PFSK-1 (cell line): Measurements from ENCODE around the gene TRA2B.

Experiments
- POLR2AphosphoS5 ChIP-seq: IDR thresholded peaks from 2 replicates; pipeline ENCODE4 v1.6.1; 2012; ENCODE audit warnings: low read depth, mild to moderate bottlenecking, control low read depth, low read length, moderate library complexity
- TAF1 ChIP-seq: IDR thresholded peaks from 2 replicates; pipeline ENCODE4 v1.6.1; 2012; ENCODE audit warnings: low read length, control low read depth, borderline replicate concordance; ENCODE audit not compliant: insufficient read depth
- TF ChIP-seq, protein P1 (sequence below), 2 experiments: IDR thresholded peaks; 2 replicates each; pipeline versions ENCODE4 v1.6.1 to v1.8.0; 2011 to 2012; ENCODE audit warnings: low read depth in 2 of 2, low read length in 2 of 2, control low read depth in 1 of 2, inconsistent platforms in 1 of 2, mild to moderate bottlenecking in 1 of 2, moderate library complexity in 1 of 2; ENCODE audit not compliant: insufficient read depth in 1 of 2

DNA sequence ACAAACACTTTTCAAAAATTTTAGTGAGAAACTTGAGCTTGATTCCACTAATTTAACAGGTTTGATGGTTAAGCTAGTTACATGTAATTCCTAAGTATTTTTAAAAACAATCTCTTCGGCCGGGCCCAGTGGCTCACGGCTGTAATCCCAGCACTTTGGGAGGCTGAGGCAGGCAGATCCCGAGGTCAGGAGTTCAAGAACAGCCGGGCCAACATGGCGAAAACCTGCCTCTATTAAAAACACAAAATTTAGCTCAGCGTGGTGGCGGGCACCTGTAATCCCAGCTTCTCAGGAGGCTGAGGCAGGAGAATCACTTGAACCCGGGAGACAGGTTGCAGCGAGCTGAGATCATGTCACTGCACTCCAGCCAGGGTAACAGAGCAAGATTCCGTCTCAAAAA lies 25.3 kb downstream of the TRA2B start:
- TF ChIP-seq TAF1 (no peak), POLR2AphosphoS5 (no peak; the same call in 1 of the 2 replicates)
- TF ChIP-seq, protein P1, sequence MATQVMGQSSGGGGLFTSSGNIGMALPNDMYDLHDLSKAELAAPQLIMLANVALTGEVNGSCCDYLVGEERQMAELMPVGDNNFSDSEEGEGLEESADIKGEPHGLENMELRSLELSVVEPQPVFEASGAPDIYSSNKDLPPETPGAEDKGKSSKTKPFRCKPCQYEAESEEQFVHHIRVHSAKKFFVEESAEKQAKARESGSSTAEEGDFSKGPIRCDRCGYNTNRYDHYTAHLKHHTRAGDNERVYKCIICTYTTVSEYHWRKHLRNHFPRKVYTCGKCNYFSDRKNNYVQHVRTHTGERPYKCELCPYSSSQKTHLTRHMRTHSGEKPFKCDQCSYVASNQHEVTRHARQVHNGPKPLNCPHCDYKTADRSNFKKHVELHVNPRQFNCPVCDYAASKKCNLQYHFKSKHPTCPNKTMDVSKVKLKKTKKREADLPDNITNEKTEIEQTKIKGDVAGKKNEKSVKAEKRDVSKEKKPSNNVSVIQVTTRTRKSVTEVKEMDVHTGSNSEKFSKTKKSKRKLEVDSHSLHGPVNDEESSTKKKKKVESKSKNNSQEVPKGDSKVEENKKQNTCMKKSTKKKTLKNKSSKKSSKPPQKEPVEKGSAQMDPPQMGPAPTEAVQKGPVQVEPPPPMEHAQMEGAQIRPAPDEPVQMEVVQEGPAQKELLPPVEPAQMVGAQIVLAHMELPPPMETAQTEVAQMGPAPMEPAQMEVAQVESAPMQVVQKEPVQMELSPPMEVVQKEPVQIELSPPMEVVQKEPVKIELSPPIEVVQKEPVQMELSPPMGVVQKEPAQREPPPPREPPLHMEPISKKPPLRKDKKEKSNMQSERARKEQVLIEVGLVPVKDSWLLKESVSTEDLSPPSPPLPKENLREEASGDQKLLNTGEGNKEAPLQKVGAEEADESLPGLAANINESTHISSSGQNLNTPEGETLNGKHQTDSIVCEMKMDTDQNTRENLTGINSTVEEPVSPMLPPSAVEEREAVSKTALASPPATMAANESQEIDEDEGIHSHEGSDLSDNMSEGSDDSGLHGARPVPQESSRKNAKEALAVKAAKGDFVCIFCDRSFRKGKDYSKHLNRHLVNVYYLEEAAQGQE (IDR thresholded peaks at IDR 0.05; ENCODE audit: insufficient read depth in 1 of 2, low read depth in 2 of 2, low read length in 2 of 2), result no peak
